SK-N-SH (cell line): ENCODE results near the gene ARFRP1. TPM values are rescaled to one million over a fixed set of nuclear protein-coding genes. Genes with fewer than 3 reads are reported as not detected.
A peak's percentile ranks its signal among the peaks of the same experiment; 100 is the strongest.

Source experiments
- CTCF ChIA-PET: fragments of 300-600, 350-600 bp; formaldehyde crosslinking; extraction: SDS; loops from one replicate; lab custom pipeline; 2021; lab: Yijun Ruan, JAX
- POLR2A ChIA-PET: fragments of 350-600 bp; sonication (Branson Sonifier 250); formaldehyde crosslinking; extraction: SDS; loops from one replicate; lab custom pipeline; 2020; ENCODE audit warnings: antibody characterized with exemption, inconsistent platforms; lab: Yijun Ruan, JAX
- DNase-seq: peaks from one replicate; pipeline ENCODE4 v3.0.0; 2012
- H2AFZ ChIP-seq: fragments of 200-600 bp; sonication (generic); 2 replicates; pipeline ENCODE4 v1.8.1; 2016; ENCODE audit warnings: antibody characterized with exemption, mild to moderate bottlenecking, low read depth
- H3F3A ChIP-seq: fragments of 200-600 bp; sonication (generic); replicated peaks from 2 replicates; pipeline ENCODE3; 2016; ENCODE audit warnings: antibody characterized with exemption, mild to moderate bottlenecking; ENCODE audit not compliant: insufficient read depth
- H3K27ac ChIP-seq, 2 experiments: fragments of 200-500 bp in 1 of 2; fragments of 200-600 bp in 1 of 2; sonication (Bioruptor generic) in 1 of 2; sonication (generic), shearing (Covaris generic) in 1 of 2; 2 replicates each; pipeline versions ENCODE4 v1.5.1 to v1.6.1; 2014 to 2016; ENCODE audit warnings: low read depth in 2 of 2, inconsistent platforms in 1 of 2, low read length in 1 of 2, mild to moderate bottlenecking in 1 of 2, mixed read lengths in 1 of 2
- H3K27me3 ChIP-seq: fragments of 200-600 bp; sonication (generic), shearing (Covaris generic); 2 replicates; pipeline ENCODE4 v1.6.1; 2016; ENCODE audit warnings: mixed run types; ENCODE audit not compliant: insufficient read depth
- H3K36me3 ChIP-seq, 2 experiments: fragments of 200-500 bp in 1 of 2; fragments of 200-600 bp in 1 of 2; sonication (Bioruptor generic) in 1 of 2; sonication (generic) in 1 of 2; replicated peaks in 1 of 2; 2 replicates each; pipeline versions ENCODE3 to v1.5.1; 2014 to 2016; ENCODE audit warnings: low read length in 1 of 2, mild to moderate bottlenecking in 1 of 2; ENCODE audit not compliant: insufficient read depth in 2 of 2, control insufficient read depth in 1 of 2
- H3K4me1 ChIP-seq, 2 experiments: fragments of 200-500 bp in 1 of 2; fragments of 200-600 bp in 1 of 2; sonication (Bioruptor generic) in 1 of 2; sonication (generic), shearing (Covaris generic) in 1 of 2; 2 replicates each; pipeline versions ENCODE4 v1.5.1 to v1.6.1; 2014 to 2016; ENCODE audit warnings: low read depth in 1 of 2, low read length in 1 of 2, mixed run types in 1 of 2; ENCODE audit not compliant: insufficient read depth in 2 of 2, control insufficient read depth in 1 of 2
- H3K4me2 ChIP-seq: fragments of 200-600 bp; sonication (generic), shearing (Covaris generic); 2 replicates; pipeline ENCODE4 v1.6.1; 2017; ENCODE audit warnings: mixed run types
- H3K4me3 ChIP-seq, 2 experiments: fragments of 200-500 bp in 1 of 2; fragments of 200-600 bp in 1 of 2; sonication (Bioruptor generic) in 1 of 2; sonication (generic), shearing (Covaris generic) in 1 of 2; 2 replicates each; pipeline versions ENCODE4 v1.5.1 to v1.8.1; 2014 to 2016; ENCODE audit warnings: low read depth in 2 of 2, inconsistent platforms in 1 of 2, low read length in 1 of 2, mild to moderate bottlenecking in 1 of 2, mixed read lengths in 1 of 2, moderate library complexity in 1 of 2
- H3K79me2 ChIP-seq: fragments of 200-600 bp; sonication (generic); 2 replicates; pipeline ENCODE4 v1.8.1; 2017; ENCODE audit warnings: mild to moderate bottlenecking; ENCODE audit not compliant: insufficient read depth
- H3K9ac ChIP-seq: fragments of 200-600 bp; sonication (generic); 2 replicates; pipeline ENCODE4 v1.6.1; 2017; ENCODE audit warnings: mixed run types
- H3K9me2 ChIP-seq: fragments of 200-600 bp; sonication (generic); 2 replicates; pipeline ENCODE4 v1.6.1; 2017; ENCODE audit warnings: mixed run types
- H3K9me3 ChIP-seq: fragments of 200-600 bp; sonication (generic); 2 replicates; pipeline ENCODE4 v1.6.1; 2017; ENCODE audit warnings: mixed run types, mild to moderate bottlenecking, moderate library complexity
- H4K20me1 ChIP-seq: fragments of 200-600 bp; sonication (generic); 2 replicates; pipeline ENCODE4 v1.6.1; 2017; ENCODE audit warnings: mild to moderate bottlenecking, mixed run types; ENCODE audit not compliant: insufficient read depth
- ELF1 ChIP-seq: IDR thresholded peaks from 2 replicates; pipeline ENCODE4 v1.4.0; 2012
- FOSL2 ChIP-seq: IDR thresholded peaks from 2 replicates; pipeline ENCODE4 v1.4.0; 2012; ENCODE audit warnings: low read depth, mild to moderate bottlenecking, moderate library complexity, borderline replicate concordance
- GATA2 ChIP-seq: sonication (generic); formaldehyde crosslinking; IDR thresholded peaks from 2 replicates; pipeline ENCODE4 v1.5.0; 2020; ENCODE audit warnings: mild to moderate bottlenecking, missing genetic modification reagents
- JUND ChIP-seq: IDR thresholded peaks from 2 replicates; pipeline ENCODE4 v1.4.0; 2012
- MEF2A ChIP-seq: IDR thresholded peaks from 2 replicates; pipeline ENCODE4 v1.4.0; 2012; ENCODE audit warnings: low read depth, borderline replicate concordance
- PBX3 ChIP-seq: IDR thresholded peaks from 2 replicates; pipeline ENCODE4; 2012
- SIN3A ChIP-seq: IDR thresholded peaks from 2 replicates; pipeline ENCODE4 v1.6.1; 2012; ENCODE audit warnings: low read depth, mild to moderate bottlenecking, low read length, moderate library complexity, borderline replicate concordance
- USF1 ChIP-seq: IDR thresholded peaks from 2 replicates; pipeline ENCODE4 v1.4.0; 2012; ENCODE audit warnings: low read depth, borderline replicate concordance
- ZBTB33 ChIP-seq: IDR thresholded peaks from 2 replicates; pipeline ENCODE4 v1.4.0; 2012; ENCODE audit warnings: low read depth, borderline replicate concordance
- WGBS: methylation state at CpG from one replicate; pipeline ENCODE4 v1.1.6; 2017; ENCODE audit warnings: low lambda C conversion rate; 5-methylcytosine and 5-hydroxymethylcytosine counted together
- polyA plus RNA-seq, 3 experiments: library from polyadenylated mRNA; depleted of rRNA; stranded (reverse); fragments of >200 nt; gene quantifications; 2 replicates each; pipeline ENCODE4 v1.2.3, GENCODE V29; 2012
- TF ChIP-seq, protein P1 (sequence below): fragments of 150-350 bp; IDR thresholded peaks from 2 replicates; pipeline ENCODE4 v1.6.1; 2017; ENCODE audit warnings: antibody characterized with exemption, low read length, low read depth, borderline replicate concordance

The ARFRP1 gene
- polyA plus RNA-seq, 1 of the 3 experiments (the other 2 are of a cell fraction) = 72.8 TPM

DNA sequence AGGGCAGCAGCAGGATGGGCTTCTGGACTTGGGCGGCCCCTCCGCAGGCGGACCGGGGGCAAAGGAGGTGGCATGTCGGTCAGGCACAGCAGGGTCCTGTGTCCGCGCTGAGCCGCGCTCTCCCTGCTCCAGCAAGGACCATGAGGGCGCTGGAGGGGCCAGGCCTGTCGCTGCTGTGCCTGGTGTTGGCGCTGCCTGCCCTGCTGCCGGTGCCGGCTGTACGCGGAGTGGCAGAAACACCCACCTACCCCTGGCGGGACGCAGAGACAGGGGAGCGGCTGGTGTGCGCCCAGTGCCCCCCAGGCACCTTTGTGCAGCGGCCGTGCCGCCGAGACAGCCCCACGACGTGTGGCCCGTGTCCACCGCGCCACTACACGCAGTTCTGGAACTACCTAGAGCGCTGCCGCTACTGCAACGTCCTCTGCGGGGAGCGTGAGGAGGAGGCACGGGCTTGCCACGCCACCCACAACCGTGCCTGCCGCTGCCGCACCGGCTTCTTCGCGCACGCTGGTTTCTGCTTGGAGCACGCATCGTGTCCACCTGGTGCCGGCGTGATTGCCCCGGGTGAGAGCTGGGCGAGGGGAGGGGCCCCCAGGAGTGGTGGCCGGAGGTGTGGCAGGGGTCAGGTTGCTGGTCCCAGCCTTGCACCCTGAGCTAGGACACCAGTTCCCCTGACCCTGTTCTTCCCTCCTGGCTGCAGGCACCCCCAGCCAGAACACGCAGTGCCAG lies 11.0 kb downstream of the ARFRP1 start, which contains the start of gene TNFRSF6B:
TSS of gene TNFRSF6B (plus strand) at position 25 of the 729 bp plus-strand sequence. CDS start at position 141, 116 bp downstream.
- Histone ChIP-seq H3K27ac (peak within 1 kb of the TSS in 1 of 2 experiments; percentile 47; a peak in 1 of 4 replicates), H3K9me3 (no peaks in the 10 kb centered on the region), H3K36me3 (peaks cover 0 to 9% of the 10 kb centered on the region in 2 experiments), H3K79me2 (no peaks in the 10 kb centered on the region), H3F3A (no peaks in the 10 kb centered on the region), H3K4me2 (no peak within 1 kb of the TSS), H4K20me1 (no peaks in the 10 kb centered on the region), H3K9ac (no peak within 1 kb of the TSS), H2AFZ (no peak within 1 kb of the TSS), H3K4me1 (peaks cover 22 to 24% of the 10 kb centered on the region in 2 experiments; a peak in 3 of 4 replicates), H3K4me3 (peak within 1 kb of the TSS in 1 of 2 experiments; percentile 25; a peak in 1 of 4 replicates), H3K27me3 (no peaks in the 10 kb centered on the region), H3K9me2 (no peaks in the 10 kb centered on the region)
- peak; percentile 77 for DNase-seq
- CTCF ChIA-PET = interaction anchor here (0.9 to 1.3 kb wide), 4 partner anchors 10 to 277 kb away, joined by 3 to 6 read pairs (median 3); no protein-coding TSS in a partner anchor
- POLR2A ChIA-PET = interaction anchor here (0.7 to 3.4 kb wide), 6 partner anchors 11 to 283 kb away, joined by 3 to 22 read pairs (median 3); partner anchors contain the start of genes ARFRP1, RTEL1, SAMD10 and STMN3
- TF ChIP-seq PBX3 (peak; percentile 21), FOSL2 (no peak), MEF2A (no peak), ELF1 (no peak), ZBTB33 (peak; percentile 19; the same call in 1 of the 2 replicates), GATA2 (no peak), USF1 (no peak), JUND (no peak), SIN3A (peak; percentile 5; the same call in 1 of the 2 replicates)
- TF ChIP-seq, protein P1, sequence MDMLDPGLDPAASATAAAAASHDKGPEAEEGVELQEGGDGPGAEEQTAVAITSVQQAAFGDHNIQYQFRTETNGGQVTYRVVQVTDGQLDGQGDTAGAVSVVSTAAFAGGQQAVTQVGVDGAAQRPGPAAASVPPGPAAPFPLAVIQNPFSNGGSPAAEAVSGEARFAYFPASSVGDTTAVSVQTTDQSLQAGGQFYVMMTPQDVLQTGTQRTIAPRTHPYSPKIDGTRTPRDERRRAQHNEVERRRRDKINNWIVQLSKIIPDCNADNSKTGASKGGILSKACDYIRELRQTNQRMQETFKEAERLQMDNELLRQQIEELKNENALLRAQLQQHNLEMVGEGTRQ = no peak
- WGBS = 46% methylated on average over 32 of the region's 52 CpGs
